HL-60/S4 treated with phorbol 12-myristate 13-acetate at 8.2 ng/mL for 4 days and 3 days (cell line): ENCODE results near the gene ZNF225.
"Not testable (repeated sequence)": the region's sequence is repeated elsewhere in the genome, so short reads cannot be mapped to it uniquely, and the experiment has no call there.

Experiments used
- in situ Hi-C: fragments of 300-500 bp; cut with MboI; formaldehyde crosslinking; loops from 2 replicates; pipeline ENCODE4 v1.15.0; 2022; ENCODE audit warnings: low sequenced_read_pairs

ZNF225 gene

DNA sequence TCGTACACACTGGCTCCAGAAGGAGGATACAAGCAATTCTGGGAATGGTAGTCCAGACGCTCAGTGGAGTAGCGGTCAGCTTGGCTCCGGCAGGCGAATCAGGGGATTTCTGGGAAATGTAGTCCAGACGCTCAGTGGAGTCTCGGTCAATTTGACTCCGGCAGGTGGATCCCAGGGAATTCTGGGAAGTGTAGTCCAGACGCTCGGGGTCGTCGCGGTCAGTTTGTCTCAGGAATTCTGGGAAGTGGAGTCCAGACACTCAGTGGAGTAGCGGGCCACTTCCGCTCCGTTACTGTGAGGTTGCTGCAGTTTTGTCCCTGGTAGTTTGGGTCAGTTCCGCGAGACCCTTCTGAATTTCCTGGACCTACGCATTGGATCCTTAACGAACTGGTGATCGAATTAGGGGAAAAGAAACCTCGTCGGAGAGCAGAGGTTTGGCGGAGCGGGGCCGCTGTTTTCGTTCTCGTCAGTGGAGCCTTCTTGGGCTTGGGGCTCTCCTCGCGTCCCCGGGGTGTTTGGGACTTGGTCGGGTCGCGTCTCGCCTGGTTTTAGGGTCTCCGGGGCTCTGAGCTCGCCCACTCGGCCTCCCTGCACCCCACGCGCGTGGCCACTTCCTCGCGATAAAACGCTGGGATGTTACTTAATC is at the start of gene ZNF225:
Gene ZNF225, plus strand, starts transcription at position 262 of the 646 bp plus-strand sequence. CDS start 2,429 bp downstream, outside the sequence.
- in situ Hi-C loops, result no loop called here

DNA sequence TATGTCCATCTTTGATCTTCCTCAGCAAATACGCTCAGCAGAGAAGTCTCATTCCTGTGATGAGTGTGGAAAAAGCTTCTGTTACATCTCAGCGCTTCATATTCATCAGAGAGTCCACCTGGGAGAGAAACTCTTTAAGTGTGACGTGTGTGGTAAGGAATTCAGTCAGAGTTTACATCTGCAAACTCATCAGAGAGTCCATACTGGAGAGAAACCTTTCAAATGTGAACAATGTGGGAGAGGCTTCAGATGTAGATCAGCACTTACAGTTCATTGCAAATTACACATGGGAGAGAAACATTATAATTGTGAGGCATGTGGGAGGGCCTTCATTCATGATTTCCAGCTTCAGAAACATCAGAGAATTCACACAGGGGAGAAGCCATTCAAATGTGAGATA is 46.9 kb upstream of the ZNF225 start:
- in situ Hi-C loops, result no loop called here

DNA sequence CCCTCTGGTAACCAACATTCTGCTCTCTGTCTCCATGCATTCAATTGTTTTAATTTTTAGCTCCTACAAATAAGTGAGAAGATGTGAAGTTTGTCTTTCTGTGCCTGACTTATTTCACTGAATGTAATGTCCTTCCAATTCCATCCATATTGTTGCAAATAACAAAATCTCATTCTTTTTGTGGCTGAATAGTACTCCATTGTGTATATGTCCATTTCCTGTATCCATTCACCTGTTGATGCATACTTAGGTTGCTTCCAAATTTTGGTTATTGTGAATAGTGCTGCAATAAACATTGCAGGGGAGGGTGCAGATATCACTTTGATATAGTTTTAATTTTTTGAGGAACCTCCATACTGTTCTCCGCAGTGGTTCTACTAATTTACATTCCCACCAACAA is 43.8 kb upstream of the ZNF225 start:
- in situ Hi-C loops, result no loop called here

DNA sequence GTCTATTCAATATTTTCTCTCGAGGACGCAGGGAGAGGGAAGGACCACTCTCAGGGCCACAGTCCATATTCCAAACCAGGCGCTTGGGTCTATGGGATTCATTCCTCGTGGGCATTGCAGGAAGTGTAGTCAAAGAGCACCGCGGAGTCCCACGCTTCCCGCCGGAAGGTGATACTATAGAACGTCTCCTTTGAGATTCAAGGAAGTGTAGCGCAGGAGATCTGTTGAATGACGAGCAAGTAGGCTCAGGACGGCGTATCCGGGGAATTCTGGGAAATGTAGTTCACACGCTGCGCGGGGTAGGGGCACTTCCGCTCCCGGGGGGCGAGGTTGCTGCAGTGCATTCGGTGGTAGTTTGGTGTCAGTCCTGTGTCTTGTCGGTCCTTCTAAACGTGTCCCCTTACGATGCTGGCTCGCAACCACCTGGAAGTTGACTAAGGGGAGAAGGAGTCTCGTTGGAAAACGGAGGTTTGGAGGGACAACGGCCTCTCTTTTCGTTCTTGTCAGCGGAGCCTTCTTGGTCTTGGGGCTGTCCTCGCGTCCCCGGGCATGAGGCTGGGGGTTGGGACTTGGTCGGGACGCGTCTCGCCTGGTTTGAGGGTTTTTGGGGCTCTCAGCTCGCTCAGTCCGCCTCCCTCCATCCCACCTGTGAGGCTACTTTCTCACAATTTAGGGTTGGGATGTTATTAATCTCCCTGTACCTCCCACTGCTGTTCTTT is 41.2 kb upstream of the ZNF225 start, which contains the start of gene ZNF284:
Gene ZNF284, plus strand, starts transcription at position 336 of the 719 bp plus-strand sequence. CDS start 4,231 bp downstream, outside the sequence.
- in situ Hi-C loops, result no loop called here

DNA sequence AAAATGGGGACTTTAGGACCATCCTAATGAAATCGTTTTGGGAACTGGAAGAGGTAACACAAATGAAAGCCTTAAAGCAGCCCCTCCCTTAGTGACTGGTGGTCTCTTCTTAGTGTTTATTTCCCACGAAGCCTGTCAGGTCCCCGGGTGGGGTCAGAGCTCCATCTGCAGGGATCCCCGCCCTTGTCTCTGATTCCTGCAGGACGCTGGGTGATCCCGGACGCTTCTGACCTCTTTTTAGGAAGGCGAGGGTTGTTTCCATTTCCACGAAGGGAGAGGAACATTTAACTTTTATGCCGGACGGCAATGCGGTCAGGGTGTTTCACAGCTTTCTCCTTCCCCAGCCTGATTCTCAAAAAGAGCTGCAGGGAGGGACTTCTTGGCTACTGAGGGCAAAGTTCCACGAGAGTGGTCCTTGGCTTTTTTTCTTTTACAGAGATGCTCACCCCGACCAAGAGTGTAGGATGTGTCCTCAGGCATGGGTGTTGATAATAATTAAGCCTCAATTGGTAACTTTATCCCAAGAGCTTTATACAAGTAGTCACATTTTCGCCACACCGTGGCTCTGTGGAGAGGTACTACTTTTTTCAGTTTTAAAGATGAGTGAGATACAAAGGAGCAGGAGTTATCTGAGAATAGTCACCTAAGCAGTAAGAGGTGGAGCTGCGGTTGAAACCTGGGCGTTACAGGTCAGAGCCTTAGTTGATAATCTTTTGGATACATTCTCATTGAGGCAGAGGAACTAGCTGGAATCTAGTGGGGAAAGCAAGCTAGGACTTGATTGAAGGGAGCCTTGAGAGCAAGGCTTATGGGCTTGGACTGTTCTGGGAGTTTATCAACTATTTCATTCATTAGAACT is 40.4 kb upstream of the ZNF225 start:
- in situ Hi-C loops, result no loop called here

DNA sequence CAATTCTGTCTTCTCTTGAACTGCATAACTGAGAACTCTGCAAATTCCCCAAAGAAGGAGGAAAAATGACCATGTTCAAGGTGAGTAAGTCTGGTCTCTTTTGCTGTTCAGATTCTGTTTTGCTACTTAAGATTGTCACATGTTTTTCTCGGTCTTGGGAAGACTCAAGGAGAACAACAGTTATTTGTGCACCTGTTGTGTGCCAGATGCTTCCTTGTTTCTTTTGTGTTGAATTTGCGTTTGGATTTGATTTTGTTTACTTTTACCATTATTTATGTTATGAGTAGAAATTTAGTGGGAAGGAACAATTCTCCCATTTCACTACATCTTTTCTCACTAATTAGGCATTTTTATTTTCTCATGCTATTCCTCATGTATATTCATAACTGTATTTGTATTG is 36.9 kb upstream of the ZNF225 start:
- in situ Hi-C loops, result no loop called here

DNA sequence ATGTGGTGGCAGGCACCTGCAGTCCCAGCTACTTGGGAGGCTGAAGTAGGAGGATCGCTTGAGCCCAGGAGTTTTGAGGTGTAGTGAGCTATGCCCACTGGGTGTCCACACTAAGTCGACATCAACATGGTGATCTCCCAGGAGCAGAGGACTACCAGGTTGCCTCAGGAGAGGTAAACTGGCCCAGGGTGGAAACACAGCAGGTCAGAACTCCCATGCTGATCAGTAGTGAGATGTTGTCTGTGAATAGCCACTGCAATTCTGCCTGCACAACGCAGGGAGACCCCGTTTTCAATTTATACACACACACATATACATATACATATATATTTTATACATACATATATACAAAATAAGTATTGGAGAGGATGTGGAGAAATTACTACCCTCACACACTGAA is 21.1 kb upstream of the ZNF225 start:
- in situ Hi-C loops, result no loop called here

DNA sequence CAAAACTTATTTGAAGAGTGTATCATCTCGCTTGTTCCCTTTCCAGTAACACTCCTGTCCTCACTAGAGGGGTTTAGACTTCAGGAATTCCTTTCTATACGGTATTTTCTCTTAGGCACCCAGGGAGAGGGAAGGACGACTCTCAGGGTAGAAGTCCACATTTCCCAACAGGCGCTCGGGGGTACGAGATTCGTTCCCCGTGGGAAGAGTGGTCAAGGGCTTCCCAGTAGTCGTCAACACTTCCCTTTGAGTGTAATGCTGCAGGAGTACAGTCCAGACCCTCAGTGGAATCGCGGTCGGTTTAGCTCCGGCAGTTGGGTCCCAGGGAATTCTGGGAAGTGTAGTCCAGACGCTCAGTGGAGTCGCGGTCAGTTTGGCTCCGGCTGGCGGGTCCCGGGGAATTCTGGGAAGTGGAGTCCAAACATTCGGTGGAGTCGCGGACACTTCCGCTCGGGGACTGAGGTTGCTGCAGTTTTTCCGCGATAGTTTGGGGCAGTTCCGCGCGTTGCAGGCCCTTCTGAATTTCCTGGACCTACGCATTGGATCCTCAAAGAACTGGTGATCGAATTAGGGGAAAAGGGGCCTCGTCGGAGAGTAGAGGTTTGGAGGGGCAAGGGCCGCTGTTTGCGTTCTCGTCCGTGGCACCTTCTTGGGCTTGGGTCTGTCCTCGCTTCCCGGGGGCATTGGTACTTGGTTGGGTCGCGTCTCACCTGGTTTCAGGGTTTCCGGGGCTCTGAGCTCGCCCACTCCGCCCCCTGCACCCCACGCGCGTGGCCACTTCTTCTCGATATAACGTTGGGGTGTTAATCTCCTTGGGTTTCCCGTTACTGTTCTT is 19.1 kb upstream of the ZNF225 start, which contains the start of gene ZNF224:
Gene ZNF224, plus strand, starts transcription at position 431 of the 835 bp plus-strand sequence. CDS start 3,513 bp downstream, outside the sequence.
- in situ Hi-C loops, result no loop called here

DNA sequence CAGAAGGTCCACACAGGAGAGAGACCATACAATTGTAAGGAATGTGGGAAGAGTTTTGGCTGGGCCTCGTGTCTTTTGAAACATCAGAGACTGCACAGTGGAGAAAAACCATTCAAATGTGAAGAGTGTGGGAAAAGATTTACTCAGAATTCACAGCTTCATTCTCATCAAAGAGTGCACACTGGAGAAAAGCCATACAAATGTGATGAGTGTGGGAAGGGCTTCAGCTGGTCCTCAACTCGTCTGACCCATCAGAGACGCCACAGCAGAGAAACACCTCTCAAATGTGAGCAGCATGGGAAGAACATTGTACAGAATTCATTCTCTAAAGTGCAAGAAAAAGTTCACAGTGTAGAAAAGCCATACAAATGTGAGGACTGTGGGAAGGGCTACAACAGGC is 5.4 kb upstream of the ZNF225 start:
- in situ Hi-C loops, result no loop called here

DNA sequence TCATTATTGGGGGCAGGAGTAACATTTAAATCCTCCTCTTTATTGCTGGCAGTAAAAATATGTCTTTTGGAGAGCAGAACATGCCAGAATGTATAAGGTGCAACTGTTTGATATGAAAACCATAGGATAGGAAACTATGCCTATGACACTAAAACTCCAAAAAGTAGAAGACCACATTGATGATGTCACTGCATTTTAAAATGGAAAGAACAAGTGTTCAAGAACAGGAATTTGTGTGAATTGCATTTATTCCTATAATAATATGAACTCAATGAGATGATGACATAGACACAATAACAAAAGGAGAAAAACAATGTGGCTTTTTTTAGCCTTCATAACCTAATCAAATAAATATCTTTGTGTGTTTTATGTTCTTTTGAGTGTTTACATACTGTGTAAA is 3.7 kb upstream of the ZNF225 start:
- in situ Hi-C loops, result no loop called here

DNA sequence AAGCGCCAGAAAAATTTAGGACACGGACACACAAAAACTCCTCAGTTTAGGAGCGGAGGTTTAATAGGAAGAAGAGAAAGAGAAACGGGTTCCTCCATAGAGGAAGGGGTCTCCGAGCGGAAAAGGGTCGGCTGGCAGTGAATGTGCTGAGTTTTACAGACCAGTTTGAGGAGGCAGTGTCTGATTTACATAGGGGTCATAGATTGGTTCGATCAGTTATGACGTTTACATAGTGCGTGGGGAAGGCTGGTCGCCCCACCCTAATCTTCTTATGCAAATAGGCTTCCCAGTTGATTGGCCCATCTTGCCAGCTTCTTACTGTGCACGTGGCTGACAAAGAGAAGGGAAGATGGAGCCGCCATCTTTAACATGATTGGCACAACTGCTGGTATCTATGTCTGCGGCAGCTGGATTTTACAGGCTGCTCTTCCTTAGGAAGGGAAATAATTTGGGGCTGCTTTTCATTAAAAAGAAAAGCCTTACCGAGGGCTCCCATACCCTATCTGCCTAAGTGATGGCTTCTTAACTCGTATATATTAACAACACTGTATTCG is 1.2 kb upstream of the ZNF225 start:
- in situ Hi-C loops, result no loop called here

DNA sequence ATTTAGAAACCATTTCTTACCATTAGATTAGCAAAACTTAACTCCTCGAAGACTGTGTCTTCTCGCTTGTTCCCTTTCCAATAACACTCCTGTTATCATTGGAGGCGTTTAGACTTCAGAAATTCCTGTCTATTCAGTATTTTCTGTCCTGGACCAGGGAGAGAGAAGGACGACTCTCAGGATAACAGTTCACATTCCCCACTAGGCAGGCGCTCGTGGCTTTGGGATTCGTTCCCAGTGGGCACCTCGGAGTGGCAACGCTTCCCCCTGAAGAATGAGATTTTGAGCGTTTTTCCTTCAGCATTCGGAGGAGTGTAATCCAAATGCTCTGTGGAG is 429 bp upstream of the ZNF225 start:
- in situ Hi-C loops, result no loop called here

DNA sequence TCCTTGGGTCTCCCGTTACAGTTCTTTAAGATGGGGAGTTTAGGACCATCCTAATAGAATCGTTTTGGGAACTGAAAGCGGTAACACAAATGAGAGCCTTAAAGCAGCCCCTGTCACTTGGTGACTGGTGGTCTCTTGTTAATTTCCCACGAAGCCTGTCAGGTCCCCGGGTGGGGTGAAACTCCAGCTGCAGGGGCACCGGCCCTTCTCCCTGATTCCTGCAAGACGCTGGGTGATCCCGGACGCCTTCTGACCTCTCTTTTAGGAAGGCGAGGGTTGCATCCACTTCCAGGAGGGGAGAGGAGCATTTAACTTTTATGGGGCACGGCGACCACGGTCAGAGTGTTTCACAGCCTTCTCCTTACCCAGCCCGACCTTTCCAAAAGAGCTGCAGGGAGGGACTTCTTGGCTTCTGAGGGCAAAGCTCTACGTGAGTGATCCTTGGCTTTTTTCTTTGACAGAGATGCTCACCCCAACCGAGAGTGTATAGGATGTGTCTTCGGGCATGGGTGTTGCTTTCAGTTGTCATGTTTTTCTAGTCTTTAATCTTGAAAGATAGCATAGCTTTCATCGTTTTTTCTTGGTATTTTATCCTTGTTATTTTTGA is 688 bp downstream of the ZNF225 start:
- in situ Hi-C loops, result no loop called here

DNA sequence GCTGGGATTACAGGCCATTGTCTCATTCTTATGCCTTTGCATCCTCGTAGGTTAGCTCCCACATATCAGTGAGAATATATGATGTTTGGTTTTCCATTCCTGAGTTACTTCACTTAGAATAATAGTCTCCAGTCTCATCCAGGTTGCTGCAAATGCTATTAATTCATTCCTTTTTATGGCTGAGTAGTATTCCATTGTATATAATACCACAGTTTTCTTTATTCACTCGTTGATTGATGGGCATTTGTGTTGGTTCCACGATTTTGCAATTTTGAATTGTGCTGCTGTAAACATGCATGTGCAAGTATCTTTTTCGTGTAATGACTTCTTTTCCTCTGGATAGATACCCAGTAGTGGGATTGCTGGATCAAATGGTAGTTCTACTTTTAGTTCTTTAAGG is 8.0 kb downstream of the ZNF225 start:
- in situ Hi-C loops, result not testable (repeated sequence)

DNA sequence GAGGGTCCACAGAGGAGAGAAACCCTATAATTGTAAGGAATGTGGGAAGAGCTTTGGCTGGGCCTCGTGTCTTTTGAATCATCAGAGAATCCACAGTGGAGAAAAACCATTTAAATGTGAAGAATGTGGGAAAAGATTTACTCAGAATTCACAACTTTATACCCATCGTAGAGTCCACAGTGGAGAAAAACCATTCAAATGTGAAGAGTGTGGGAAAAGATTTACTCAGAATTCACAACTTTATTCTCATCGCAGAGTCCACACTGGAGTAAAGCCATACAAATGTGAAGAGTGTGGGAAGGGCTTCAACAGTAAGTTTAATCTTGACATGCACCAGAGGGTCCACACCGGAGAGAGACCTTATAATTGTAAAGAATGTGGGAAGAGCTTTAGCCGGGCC is 18.8 kb downstream of the ZNF225 start:
- in situ Hi-C loops, result no loop called here

DNA sequence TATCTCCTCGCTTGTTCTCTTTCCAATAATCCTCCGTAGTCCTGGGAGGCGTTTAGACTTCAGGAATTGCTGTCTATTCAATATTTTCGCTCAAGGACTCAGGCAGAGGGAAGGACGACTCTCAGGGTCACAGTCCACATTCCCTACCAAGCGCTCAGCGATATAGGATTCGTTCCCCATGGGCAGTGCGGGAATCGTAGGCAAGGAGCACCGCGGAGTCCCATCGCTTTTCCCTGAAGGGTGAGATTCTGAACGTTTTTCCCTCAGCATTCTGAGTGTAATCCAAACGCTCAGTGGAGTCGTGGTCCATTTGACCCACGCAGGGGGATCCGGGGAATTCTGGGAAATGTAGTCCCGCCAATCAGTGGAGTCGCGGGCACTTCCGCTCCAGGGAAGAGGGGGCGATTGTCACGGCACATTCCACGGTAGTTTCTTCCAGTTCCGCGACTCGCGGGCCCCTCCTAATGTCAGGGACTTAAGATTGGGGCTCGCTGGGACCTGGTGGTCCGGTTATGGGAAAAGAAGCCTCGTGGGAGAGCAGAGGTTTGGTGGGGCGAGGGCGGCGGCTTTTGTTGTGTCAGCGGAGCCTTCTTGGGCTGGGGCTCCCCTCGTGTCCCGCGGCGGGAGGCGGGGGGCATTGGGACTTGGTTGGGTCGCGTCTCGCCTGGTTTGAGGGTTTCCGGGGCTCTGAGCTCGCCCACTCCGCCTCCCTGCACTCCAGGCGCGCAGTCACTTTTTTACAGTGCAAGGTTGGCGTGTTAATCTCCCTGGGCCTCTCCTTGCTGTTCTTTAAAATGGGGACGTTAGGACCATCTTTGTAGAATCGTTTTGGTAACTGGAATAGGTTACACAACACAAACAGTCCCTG is 28.2 kb downstream of the ZNF225 start, which contains the start of gene ZNF234:
Gene ZNF234, plus strand, starts transcription at position 364 of the 868 bp plus-strand sequence. CDS start 3,079 bp downstream, outside the sequence.
- in situ Hi-C loops, result no loop called here

DNA sequence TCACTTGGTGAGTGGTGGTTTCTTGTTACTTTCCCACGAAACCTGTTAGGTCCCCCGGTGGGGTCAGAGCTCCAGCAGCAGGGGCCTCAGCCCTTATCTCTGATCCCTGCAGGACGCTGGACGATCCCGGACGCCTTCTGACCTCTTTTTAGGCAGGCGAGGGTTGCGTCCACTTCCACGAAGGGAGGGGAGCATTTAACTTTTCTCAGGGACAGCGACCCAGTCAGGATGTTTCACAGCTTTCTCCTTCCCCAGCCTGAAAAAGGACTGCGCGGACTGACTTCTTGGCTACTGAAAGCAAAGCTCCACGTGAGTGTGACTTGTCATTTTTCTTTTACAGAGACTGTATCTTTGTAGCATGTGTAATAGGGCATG is 28.8 kb downstream of the ZNF225 start:
- in situ Hi-C loops, result no loop called here

DNA sequence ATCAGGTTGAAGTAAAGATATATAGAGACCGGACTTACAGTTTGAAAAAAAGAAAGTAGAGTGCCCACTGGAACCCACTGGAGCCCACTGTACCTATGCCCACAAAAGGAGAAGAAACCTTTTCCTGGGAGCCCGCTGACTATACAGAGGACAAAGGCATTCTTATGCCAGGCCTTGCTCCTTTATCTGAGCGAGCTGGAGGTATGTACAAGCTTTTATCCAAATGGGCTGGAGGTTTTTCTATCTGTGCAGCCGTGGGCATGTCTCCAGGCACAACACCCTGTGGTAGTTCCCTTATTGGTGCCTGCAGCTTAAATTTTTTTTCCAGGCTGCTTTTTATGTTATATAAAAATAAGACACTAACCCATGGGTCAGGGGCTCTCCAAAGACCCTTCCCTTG is 36.6 kb downstream of the ZNF225 start:
- in situ Hi-C loops, result no loop called here

DNA sequence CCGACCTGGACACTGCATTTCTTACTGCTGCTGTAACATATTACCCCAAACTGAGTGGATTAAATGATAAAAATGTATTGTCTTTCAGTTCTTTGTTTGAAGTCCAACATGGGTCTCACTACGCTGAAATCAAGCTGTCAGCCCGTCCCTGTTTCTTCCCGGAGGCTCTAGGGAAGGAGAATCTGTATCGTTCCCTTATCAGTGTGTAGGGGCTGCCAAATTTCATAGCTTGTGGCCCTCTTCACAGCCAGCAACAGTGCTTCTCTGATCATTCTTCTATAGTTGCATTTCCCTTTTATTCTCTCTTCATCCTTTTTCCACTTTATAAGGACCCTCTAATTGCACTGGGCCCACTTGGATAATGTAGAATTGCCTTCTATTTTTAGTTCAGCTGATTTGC is 38.3 kb downstream of the ZNF225 start:
- in situ Hi-C loops, result no loop called here
